Measurements from ENCODE around the gene CREB3L2.

The CREB3L2 gene

DNA sequence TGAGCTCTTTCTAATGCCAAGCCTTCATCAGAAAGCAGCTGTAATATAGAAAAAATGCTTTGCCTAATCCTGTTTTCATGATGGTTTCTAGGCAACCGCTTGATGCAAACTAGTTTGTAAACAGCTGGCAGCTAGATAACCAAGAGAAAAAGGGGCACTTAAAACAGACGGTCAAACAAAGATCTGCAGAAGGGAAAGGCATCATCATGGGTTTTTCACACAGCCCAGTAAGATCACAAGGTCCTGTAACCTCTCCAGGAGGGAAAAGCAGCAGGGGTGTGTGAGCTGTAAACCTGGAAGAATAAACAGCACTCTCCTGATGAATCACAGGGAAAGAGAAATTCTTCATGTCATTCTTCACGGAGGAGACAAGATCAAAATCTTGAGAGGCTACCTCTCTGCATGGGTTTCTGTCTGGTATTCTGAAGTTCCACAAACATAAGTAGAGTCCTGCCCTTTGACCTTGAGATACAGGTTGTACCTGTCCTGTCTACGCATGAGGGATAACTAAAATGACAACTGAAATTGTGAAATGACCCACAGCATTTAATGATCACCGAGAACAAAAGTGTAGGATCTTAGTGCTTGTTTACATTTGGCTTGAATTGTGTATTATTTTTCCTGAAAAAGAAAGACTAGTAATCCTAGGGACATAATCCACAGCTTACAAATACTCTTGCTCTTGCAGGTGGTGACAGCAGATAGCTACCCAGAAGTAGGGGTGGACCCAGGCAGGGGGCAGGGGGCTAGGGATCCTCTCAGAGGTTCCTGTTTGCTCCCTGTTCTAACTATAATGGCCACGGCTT, 48.0 kb downstream of the CREB3L2 start:
- DNase-seq (ENCODE audit: low read depth in 1 of 2, low spot score in 1 of 2): no peak

DNA sequence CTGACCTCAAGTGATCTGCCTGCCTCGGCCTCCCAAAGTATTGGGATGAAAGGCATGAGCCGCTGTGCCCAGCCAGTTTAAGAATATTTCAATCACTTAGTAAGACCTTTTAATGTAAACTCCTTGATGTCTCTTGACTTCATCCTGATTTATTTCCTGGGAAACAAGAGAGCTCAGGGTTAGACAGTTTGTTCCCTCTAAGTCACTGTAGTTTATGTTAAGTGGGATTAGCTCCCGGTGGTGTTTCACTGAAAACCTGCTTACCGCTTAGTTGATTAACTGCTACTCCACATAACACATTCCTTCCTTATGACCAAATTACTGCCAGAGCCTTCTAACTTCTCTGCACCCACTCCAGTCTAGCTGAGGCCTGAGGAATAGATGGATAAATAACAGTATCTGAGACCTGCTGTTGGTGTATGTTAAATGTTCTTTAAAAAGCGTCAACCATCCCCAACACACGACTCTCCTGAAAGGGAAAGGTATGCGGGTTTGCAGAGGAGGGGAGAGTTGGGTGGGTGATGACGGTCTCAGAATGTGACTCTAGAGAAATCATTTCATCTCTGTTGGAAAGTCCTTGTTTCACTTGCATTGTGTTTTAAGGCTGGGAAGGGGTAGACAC, 48.7 kb downstream of the CREB3L2 start:
- DNase-seq (ENCODE audit: low read depth in 1 of 2, low spot score in 1 of 2): no peak

DNA sequence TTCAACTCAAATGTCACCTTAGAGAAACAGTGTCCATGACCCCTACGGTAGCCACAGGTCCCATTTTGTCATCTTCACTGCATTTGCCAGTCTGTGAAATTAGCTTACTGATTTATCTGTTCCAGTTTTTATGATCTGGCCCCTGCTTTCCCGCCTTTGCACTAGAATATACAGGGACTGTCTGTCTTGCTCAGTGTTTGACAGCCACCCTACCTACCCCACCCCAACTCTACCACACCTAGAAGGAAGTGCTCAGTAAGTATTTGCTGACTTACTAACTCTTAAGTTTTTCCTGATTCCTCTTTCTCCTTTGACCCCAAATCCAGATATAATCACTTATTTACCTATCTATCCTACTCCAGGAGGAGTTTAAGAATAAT, 49.5 kb downstream of the CREB3L2 start:
- no peak for DNase-seq (ENCODE audit: low read depth in 1 of 2, low spot score in 1 of 2)

DNA sequence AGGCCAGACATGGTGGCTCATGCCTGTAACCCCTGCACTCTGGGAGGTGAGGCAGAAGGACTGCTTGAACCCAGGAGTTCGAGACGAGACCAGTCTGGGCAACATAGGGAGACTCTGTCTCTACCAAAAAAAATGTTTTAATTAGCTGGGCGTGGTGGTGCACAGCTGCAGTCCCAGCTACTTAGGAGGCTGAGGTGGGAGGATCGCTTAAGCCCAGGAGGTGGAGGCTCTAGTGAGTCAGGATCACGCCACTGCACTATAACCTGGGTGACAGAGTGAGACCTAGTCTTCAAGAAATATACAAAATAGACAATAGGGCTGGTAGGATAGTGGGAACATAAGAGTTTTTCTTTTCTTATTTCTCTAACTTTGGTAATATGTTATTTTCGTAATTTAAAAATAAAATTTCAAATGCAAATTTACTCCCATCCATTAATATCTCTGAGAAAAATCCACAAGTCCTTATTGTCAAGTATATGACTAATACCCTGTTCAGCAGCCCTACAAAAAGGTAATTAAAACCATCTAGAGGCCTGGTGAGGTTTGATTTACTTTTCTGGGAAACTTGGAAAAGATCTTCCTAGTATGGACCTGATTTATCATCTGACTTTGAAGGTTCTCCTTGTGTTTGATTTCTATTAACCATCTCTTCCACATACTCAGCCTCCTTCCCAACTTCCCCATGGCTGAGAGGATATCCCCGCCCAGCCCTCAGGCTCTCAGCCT, 50.0 kb downstream of the CREB3L2 start:
- no peak for DNase-seq (ENCODE audit: low read depth in 1 of 2, low spot score in 1 of 2)

DNA sequence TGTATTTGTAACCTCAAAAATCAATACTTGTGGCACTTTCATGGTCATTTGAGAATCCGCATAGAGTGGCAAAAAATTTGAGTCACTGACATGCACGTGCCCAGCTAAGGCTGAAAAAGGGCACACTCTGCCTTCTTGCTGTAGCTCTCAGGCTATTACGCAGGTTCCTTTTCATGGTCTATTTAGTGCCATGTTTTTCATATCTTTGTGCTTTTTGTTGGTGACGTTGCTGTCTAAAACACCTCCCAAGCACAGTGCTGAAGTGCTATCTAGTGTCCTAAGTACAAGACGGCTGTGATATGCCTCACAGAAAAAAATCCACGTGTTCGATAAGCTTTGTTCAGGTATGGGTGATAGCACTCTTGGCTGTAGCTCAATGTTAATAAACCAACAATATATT, 50.9 kb downstream of the CREB3L2 start:
- DNase-seq (ENCODE audit: low read depth in 1 of 2, low spot score in 1 of 2): no peak

DNA sequence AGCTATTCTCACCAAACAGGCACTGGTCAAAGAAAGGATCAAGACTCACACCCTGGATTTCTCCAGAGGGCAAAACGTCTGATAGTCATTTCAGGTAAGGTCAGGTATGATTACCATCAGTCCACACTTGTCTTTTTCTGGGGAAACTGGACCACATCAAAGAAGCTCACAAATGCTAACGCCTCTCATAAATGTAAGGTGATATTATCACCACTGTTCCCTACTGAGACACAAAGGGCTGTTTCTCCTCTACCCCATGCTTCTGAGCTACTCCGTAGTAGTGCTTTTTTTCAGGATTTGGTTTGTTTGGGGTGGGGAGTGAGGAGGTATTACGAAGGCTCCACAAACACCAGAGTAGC, 51.6 kb downstream of the CREB3L2 start:
- DNase-seq (ENCODE audit: low read depth in 1 of 2, low spot score in 1 of 2): no peak

DNA sequence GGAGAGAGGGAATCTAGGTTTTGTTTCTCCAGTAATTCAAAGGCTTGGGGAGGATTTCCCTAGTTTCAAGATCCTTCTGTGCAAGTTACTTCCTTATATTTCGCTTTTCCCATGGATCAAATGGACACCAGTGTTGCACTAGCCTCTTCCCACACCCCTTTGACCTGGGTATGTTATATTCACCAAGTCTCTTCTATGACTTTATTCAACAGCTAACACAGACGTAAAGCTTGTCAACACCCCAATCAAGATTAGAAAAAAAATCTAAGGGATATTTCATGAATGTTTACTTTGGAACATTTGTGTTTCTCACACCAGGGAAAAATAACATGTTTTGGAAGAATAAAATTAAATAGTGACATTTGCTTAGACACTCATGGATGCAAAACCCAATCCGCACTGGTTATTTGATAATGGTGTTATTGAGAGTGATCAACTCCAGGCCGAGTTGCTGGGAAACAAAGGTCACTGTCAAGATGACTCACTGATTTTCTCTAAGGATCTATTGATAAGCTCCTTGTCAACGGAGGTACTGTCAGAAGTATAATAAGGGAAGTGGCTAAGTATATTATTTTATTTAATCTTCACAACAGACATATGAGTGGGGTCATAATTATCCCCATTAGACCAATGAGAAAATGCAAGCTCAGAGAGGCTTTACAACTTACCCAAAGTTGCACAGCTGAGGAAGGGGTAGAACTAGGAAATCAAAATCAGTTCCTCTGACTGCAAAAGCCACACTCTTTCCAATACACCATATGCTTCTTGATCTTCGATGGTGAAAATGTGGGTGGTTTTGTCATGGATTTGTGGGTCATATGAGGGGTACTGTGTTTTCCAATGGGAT, 52.2 kb downstream of the CREB3L2 start:
- no peak for DNase-seq (ENCODE audit: low read depth in 1 of 2, low spot score in 1 of 2)

DNA sequence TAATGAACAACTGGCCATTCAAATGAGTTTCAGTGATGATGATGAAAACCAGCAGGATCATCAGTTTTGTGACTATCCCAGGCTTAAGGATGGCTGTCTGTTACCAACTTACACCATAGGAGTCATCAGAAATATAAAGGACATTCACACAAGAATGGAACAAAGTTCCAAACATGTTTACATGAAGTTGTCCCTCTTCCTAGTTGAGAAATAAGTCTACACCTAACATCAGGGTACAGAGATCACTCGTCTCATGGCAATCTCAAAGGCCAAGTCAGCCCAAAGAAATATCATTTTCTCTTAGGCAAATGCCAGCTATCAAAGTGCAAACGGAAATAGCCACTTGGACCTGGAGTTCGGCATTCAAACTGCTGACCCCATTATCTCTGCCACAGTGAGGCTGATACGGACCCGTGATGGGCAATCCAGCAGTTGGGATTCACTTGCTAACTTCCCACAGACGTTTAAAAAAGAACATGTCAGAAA, 53.0 kb downstream of the CREB3L2 start:
- DNase-seq (ENCODE audit: low read depth in 1 of 2, low spot score in 1 of 2): no peak

DNA sequence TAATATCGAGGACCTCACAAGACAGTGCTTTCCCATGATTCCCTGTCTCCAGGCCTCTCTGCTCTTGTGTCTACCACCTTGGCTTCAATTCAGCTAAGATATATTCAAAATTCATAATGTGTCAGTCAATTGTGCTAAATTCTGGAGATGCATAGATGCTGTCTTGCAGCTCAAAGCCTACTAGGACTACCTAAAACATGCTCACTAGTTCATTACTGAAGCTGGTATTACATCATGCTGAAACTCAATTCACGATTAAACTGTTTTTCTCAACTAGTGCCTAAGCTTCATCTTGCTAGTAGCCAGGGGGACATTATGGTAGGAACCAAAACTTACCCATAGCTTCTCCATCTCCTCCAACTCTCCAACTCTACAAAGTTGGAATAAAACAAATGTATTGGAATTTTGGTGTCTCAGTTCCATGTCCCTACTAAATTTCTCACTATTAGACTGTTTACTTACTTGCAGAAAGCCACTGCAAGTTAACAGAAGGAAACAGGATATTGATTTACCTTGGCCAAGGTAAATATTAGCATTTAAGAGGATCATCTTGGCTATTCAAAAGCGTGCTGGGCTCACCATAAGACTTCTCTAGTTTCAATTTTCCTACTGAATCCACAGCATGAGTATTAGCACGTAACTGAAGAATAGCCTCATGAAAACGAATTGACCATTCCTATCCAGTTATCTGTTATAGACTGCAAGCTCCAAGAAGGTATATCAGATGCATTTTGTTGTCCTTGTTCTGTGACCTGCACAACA, 53.6 kb downstream of the CREB3L2 start:
- no peak for DNase-seq (ENCODE audit: low read depth in 1 of 2, low spot score in 1 of 2)

DNA sequence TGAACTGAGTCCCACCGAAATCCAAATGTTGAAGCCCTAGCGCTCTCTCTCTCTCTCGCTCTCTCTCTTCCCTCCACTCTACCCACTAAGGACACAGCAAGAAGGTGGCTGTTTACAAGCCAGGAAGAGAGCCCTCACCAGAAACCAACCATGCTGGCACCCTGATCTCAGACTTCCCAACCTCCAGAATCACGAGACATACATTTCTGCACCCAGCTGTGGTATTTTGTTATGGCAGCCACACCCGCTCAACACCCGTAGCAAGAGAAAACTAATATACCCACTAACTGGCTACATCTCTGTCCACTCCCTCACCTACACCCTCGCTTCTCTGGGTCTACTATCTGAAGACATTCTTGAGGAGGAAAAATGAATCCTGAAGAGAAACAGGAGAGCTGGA, 54.8 kb downstream of the CREB3L2 start:
- no peak for DNase-seq (ENCODE audit: low read depth in 1 of 2, low spot score in 1 of 2)

DNA sequence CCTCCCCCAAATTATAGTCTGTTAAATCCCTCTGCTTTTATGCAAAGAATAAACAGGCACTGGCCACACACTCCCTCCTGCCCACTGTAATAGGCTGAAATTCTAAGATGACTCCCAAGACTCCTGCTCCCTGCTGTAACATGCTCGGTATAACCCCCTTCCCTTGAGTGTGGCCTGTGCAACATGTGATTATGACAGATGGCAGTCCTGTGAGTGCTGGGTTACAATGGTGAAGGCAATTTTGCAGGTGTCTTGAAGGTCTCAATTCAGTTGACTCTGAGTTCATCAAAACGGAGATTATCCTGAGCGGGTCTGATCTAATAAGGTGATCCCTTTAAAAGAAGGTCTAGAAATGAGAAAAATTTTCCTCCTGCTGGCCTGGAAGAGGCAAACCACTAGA, 55.9 kb downstream of the CREB3L2 start:
- no peak for DNase-seq (ENCODE audit: low read depth in 1 of 2, low spot score in 1 of 2)

DNA sequence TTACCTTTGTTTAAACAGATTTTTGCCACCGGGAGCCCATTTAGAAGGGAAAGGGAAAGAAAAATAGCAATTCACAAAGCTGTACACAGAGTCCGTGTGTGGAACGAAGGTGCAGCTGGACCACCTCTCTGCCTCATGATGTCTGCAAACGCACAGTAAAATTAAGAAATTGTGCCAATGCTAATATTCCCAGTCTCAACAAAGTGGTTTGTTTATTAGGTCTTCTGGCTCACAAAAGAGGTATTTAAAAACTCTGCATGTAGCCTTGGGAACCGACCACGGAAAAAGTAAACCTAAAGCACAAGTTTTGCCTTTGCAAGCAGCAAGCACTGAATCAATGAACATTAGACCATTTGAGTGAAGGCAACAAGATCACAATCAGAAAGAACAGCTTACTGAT, 57.7 kb downstream of the CREB3L2 start:
- no peak for DNase-seq (ENCODE audit: low read depth in 1 of 2, low spot score in 1 of 2)

DNA sequence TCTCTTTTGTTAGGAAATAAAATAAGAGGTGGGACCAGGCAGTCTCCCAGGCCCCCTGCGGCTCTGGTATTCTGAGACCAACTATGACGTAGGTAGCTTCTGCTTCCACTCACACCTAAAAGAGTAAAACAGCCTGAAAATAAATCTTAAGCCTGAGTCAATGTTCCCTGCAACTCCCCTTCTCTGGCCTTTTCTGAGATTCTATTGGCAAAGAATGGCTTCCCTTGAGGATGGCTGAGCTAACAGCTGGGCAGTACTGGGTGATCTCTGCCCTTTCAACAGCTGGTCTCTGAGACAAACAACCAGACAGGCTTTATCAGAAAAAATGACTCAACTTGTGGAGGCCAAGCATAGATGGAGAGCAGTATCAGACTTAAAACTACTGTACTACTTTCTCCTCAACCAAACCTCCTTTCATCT, 58.7 kb downstream of the CREB3L2 start:
- DNase-seq (ENCODE audit: low read depth in 1 of 2, low spot score in 1 of 2): no peak

DNA sequence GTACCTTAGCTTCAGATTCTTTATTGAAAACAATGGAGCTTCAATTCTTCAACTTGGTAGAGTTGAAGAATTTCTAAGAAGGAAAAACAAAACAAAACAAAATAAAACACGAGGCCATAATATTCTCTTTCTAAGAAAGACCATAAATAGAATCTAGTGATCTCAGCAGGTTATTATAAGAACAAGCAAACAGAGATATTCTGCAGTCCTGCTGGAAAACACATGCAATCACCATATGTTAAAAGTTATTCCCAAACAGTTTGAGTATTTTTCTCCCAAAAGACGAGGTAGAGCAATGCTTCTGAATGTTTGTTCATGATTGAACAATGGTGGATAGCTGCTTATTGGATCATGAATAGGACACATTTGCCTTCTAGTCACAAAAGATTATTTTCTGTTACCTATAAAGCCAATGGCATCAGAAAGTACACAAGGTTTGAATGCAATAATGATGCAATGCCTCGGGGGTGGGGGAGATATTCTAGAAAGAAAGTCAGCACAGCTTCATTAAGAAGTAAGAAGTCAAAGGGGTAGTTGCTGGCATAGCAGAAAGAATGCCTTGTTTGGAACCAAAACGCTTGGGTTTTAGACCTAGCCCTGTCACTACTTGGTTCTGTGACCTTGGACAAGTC, 59.3 kb downstream of the CREB3L2 start:
- DNase-seq (ENCODE audit: low read depth in 1 of 2, low spot score in 1 of 2): no peak

DNA sequence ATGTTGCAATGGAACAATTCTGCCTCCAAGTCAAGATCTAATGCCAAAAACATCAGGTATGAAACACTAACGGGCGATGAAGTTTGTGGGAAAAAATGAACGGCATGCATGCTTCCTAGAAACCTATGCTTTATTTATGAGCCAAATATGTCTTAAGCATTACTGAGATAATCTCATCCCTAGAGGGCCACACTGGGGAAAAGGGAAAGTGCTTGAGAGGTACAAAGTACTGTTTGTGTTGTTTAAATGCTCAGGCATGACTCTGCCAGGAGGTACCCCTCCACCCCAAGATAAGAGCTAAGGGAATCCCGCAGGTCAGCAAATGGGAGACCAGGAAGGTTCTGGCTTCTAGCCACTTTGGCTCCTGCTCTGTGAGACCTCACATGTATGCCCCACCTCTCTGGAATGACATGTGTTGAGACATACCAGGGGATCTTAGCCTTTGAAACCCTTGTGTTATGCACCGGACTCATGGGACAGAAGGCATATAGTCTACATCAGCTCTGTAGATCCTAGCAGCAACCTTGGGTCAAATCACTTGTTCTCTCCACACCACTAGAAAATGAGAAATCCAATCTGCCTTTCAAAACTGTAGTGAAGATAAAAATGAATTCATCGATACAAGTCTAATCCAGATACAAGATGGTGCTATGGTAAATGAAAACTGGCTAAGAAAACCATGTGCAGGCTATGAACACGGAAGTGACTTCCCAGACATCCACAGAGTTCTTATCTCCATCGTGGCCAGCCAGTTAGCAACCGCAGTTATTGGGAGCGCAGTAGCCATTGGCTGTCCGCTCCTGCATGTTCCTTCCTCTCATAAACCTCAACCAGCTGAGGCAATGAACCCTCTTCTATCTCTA, 61.0 kb downstream of the CREB3L2 start:
- no peak for DNase-seq (ENCODE audit: low read depth in 1 of 2, low spot score in 1 of 2)

DNA sequence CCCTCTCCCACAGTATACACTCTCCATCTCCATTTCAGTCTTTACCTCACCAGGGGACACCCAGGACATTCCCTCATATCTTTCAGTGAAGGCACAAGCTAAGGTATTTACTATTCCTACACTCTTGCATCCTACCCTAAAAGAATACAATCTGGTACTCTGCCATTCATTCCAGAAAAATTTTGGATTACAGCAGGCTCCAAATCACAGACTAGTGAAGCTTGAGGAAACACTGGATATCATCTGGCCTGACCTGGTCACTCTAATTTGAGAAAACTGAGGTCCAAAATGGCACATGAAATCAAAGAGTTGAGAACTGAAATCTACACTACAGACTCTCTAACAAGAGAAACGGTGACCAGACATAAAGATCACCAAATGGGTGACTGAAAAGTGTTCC, 61.7 kb downstream of the CREB3L2 start:
- DNase-seq (ENCODE audit: low read depth in 1 of 2, low spot score in 1 of 2): no peak

DNA sequence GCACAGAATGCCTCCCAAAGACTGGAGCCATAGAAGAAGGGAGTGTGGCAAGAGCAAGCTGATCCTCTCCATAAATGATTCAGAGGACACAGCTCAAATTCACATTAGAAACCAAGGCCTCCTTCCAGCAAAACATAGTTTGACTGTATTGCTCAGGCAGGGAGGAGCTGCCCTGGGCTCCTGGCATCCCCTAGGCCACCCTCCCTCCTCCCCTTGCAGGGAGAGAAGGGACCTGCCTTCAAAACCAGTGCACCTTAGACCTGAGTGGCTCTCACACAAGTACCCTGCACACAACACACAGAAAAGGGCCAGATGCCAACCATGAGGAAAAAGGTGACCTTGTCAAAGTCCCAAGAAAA, 64.7 kb downstream of the CREB3L2 start:
- DNase-seq (ENCODE audit: low read depth in 1 of 2, low spot score in 1 of 2): no peak

DNA sequence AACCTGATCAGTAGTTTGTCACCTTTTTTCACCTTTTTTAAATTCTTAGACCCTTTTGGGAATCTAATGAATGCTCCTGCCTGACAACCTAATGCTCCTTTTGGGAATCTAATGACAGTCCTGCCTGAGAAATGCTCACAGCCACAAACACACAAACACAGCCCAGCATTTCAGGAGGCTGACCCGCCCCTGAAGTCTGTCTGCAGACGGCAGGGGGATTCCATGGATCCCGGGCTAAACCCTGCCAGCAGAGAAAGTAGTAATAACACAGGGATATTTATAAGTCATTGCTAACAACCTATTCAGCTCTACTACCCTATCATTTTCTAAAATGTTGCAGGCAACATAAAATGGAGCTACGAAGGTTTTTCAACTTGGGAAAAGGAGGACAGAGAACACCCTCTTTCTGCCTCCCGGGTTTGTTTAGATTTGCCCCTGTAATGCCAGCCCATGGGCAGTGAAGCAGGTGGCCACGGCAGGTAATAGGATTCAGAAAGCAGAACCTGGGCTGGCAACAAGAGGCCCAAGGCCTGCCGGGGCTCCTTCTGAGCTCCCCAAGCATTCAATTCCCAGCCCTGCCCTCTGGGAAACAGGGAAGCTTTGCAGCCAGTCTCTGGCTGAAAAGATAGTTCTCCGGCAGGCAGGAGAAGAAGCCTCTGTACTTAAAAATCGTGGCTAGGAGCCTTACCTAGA, 65.2 kb downstream of the CREB3L2 start:
- DNase-seq (ENCODE audit: low read depth in 1 of 2, low spot score in 1 of 2): no peak

Data from stimulated activated CD4-positive, alpha-beta T cell treated with anti-CD3 and anti-CD28 coated beads, Interleukin-15, amount 100 ng/mL, for 1 hour (primary cell).